Measurements from ENCODE around the gene CLCN1. TPM values are rescaled to one million over a fixed set of nuclear protein-coding genes. Genes with fewer than 3 reads are reported as not detected.
"Not testable (repeated sequence)": the region's sequence is repeated elsewhere in the genome, so short reads cannot be mapped to it uniquely, and the experiment has no call there.

The CLCN1 gene
- total RNA-seq, 1 experiment from 2014 or later: 0.13 TPM

DNA sequence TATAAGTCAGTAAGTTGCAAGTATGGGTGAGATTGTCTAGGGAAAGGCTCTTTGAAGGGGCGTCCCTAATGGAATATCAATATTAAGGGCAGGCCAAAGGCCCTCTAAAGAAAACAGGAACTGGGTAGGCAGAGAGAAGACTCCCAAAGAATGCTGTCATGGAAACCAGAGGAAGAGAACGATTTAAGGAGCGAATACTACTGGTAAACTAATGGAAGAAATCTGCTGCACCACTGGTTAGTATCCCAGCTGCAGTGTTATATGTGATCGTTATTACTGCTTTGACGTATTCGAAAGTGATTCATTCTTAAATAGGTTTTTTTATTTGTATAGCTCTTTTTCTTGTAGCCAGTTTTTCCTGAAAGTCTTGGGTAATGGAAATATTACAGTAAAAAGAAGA is 26.5 kb upstream of the CLCN1 start:
- TF ChIP-seq, protein P1, sequence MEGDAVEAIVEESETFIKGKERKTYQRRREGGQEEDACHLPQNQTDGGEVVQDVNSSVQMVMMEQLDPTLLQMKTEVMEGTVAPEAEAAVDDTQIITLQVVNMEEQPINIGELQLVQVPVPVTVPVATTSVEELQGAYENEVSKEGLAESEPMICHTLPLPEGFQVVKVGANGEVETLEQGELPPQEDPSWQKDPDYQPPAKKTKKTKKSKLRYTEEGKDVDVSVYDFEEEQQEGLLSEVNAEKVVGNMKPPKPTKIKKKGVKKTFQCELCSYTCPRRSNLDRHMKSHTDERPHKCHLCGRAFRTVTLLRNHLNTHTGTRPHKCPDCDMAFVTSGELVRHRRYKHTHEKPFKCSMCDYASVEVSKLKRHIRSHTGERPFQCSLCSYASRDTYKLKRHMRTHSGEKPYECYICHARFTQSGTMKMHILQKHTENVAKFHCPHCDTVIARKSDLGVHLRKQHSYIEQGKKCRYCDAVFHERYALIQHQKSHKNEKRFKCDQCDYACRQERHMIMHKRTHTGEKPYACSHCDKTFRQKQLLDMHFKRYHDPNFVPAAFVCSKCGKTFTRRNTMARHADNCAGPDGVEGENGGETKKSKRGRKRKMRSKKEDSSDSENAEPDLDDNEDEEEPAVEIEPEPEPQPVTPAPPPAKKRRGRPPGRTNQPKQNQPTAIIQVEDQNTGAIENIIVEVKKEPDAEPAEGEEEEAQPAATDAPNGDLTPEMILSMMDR (conservative IDR thresholded peaks at IDR 0.05): no peak
- Mint-ChIP-seq H3K27me3 (ENCODE audit: low read depth) (peaks cover 33% of the 10 kb centered on the region), H3K36me3 (ENCODE audit: insufficient read depth in 1 of 3, low read depth in 3 of 3) (peaks cover 43 to 63% (median 55%) of the 10 kb centered on the region in 3 experiments), H3K9me3 (peaks cover 12 to 14% of the 10 kb centered on the region in 2 experiments), H3K4me3 (peak overlapping the region; percentile 91 to 95), H3K27ac (no peak overlapping the region), H3K4me1 (peaks cover 26 to 29% of the 10 kb centered on the region in 2 experiments)
- Histone ChIP-seq H3K56ac (ENCODE audit: insufficient read length, low read depth, low read length) (no peak overlapping the region), H3K18ac (ENCODE audit: insufficient read length, low read depth, low read length) (no peak overlapping the region), H3T11ph (ENCODE audit: low read length) (no peak overlapping the region), H4K20me1 (ENCODE audit: control insufficient read depth, insufficient read depth, insufficient read length) (no peaks in the 10 kb centered on the region), H2BK20ac (ENCODE audit: low read depth, low read length, poor library complexity, severe bottlenecking) (no peak overlapping the region), H3K14ac (ENCODE audit: insufficient read depth, low read length) (no peak overlapping the region), H3K79me2 (ENCODE audit: insufficient read depth, low read length) (peaks cover 16% of the 10 kb centered on the region; the same call in 1 of the 2 replicates), H3K4me2 (ENCODE audit: insufficient read depth, insufficient read length, low read length) (peak overlapping the region; percentile 99), H2AK5ac (ENCODE audit: insufficient read length, low read length) (no peak overlapping the region), H2BK120ac (ENCODE audit: low read depth, low read length, poor library complexity, severe bottlenecking) (no peak overlapping the region), H3K4ac (ENCODE audit: low read depth, low read length) (no peak overlapping the region), H3K9ac (ENCODE audit: extremely low read depth, insufficient read length, low read length) (peak overlapping the region; percentile 94), H3K27me3 (ENCODE audit: insufficient read depth, low read length) (peaks cover 10% of the 10 kb centered on the region; the same call in 1 of the 2 replicates), H3K27ac (ENCODE audit: insufficient read length, low read depth, low read length) (no peak overlapping the region), H4K5ac (ENCODE audit: insufficient read length, low read depth, low read length) (no peak overlapping the region), H2BK15ac (ENCODE audit: low read depth, low read length) (no peak overlapping the region), H2BK5ac (ENCODE audit: insufficient read length, low read length) (no peak overlapping the region), H3K23me2 (ENCODE audit: insufficient read length, low read depth, low read length, poor library complexity, severe bottlenecking) (peaks cover 10% of the 10 kb centered on the region), H3K9me3 (ENCODE audit: control insufficient read depth, low read depth, low read length) (peaks cover 10% of the 10 kb centered on the region), H3K79me1 (ENCODE audit: insufficient read depth, low read depth, low read length, poor library complexity, severe bottlenecking) (no peaks in the 10 kb centered on the region), H2AFZ (ENCODE audit: low read length) (no peak overlapping the region), H3K23ac (ENCODE audit: insufficient read length, low read depth, low read length) (no peak overlapping the region), H4K8ac (replicated peaks; ENCODE audit: insufficient read length, low read depth, low read length) (no peak overlapping the region), H2BK12ac (ENCODE audit: insufficient read length, low read depth, low read length) (no peak overlapping the region), H3K4me1 (ENCODE audit: insufficient read depth, low read length) (peaks cover 6% of the 10 kb centered on the region; the same call in 1 of the 2 replicates), H4K91ac (ENCODE audit: insufficient read length, low read depth, low read length) (no peak overlapping the region)
- DNase-seq: no peak
- WGBS (ENCODE audit: extremely low coverage, insufficient read length, low lambda C conversion rate): no CpG with 5 or more reads among the region's 6 CpGs

- H2AFZ ChIP-seq (ENCODE audit: low read length): not testable (repeated sequence)
Measured at GRCh38 chr7:143289888-143290287, 26.0 kb upstream of the CLCN1 start.

More at GRCh38 chr7:143289888-143290287, 26.0 kb upstream of the CLCN1 start:
- Histone ChIP-seq H3K79me2 (ENCODE audit: insufficient read depth, low read length) (peaks cover 16% of the 10 kb centered on the region; the same call in 1 of the 2 replicates), H3K27me3 (ENCODE audit: insufficient read depth, low read length) (peaks cover 10% of the 10 kb centered on the region; the same call in 1 of the 2 replicates)
- H4K91ac ChIP-seq (ENCODE audit: insufficient read length, low read depth, low read length); H2BK12ac ChIP-seq (ENCODE audit: insufficient read length, low read depth, low read length); H4K20me1 ChIP-seq (ENCODE audit: control insufficient read depth, insufficient read depth, insufficient read length); H4K5ac ChIP-seq (ENCODE audit: insufficient read length, low read depth, low read length); H3K56ac ChIP-seq (ENCODE audit: insufficient read length, low read depth, low read length); H3K4me2 ChIP-seq (ENCODE audit: insufficient read depth, insufficient read length, low read length); H3K14ac ChIP-seq (ENCODE audit: insufficient read depth, low read length); H2BK120ac ChIP-seq (ENCODE audit: low read depth, low read length, poor library complexity, severe bottlenecking); H2BK5ac ChIP-seq (ENCODE audit: insufficient read length, low read length); H4K8ac ChIP-seq (replicated peaks; ENCODE audit: insufficient read length, low read depth, low read length); H3K79me1 ChIP-seq (ENCODE audit: insufficient read depth, low read depth, low read length, poor library complexity, severe bottlenecking); H3K18ac ChIP-seq (ENCODE audit: insufficient read length, low read depth, low read length); H3T11ph ChIP-seq (ENCODE audit: low read length); H3K23ac ChIP-seq (ENCODE audit: insufficient read length, low read depth, low read length); H3K23me2 ChIP-seq (ENCODE audit: insufficient read length, low read depth, low read length, poor library complexity, severe bottlenecking); H2BK20ac ChIP-seq (ENCODE audit: low read depth, low read length, poor library complexity, severe bottlenecking); H2AK5ac ChIP-seq (ENCODE audit: insufficient read length, low read length); H3K9ac ChIP-seq (ENCODE audit: extremely low read depth, insufficient read length, low read length); H3K4ac ChIP-seq (ENCODE audit: low read depth, low read length); H3K9me3 ChIP-seq (ENCODE audit: control insufficient read depth, low read depth, low read length); DNase-seq; H3K4me1 ChIP-seq (ENCODE audit: insufficient read depth, low read length); H3K27ac ChIP-seq (ENCODE audit: insufficient read length, low read depth, low read length); H2BK15ac ChIP-seq (ENCODE audit: low read depth, low read length): not testable (repeated sequence)
- peaks cover 46 to 68% (median 60%) of the 10 kb centered on the region in 3 experiments for H3K36me3 Mint-ChIP-seq (ENCODE audit: insufficient read depth in 1 of 3, low read depth in 3 of 3)
- peaks cover 21 to 24% of the 10 kb centered on the region in 2 experiments for H3K4me1 Mint-ChIP-seq
- H3K27me3 Mint-ChIP-seq (ENCODE audit: low read depth): peaks cover 31% of the 10 kb centered on the region
- H3K4me3 Mint-ChIP-seq: peak overlapping the region; percentile 91 to 95
- H3K9me3 Mint-ChIP-seq: peaks cover 12 to 14% of the 10 kb centered on the region in 2 experiments
- no CpG with 5 or more reads among the region's 4 CpGs for WGBS (ENCODE audit: extremely low coverage, insufficient read length, low lambda C conversion rate)
- H3K27ac Mint-ChIP-seq: peak overlapping the region in 1 of 3 experiments; percentile 61; a peak in 1 of 7 replicates
